ENCODE measurements around the gene OLFML3.

GRCh38 chr1:113965703-113966412, 13.4 kb upstream of the OLFML3 start:
- no peak for TF ChIP-seq CTCF (IDR thresholded peaks at IDR 0.05; ENCODE audit: low read length)
- TF ChIP-seq EZH2phosphoT487 (IDR thresholded peaks at IDR 0.05; ENCODE audit: low read length) = no peak

All from MM.1S (cell line).